Spleen (tissue), 7 donors: ENCODE measurements around the gene HMX3.

Source experiments
- CTCF ChIP-seq, 11 experiments: fragments of 200-600 bp in 7 of 11; fragments of 450-650 bp in 4 of 11; sonication (generic) in 4 of 11; IDR thresholded peaks in 8 of 11; conservative IDR thresholded peaks in 3 of 11; 1 replicate in 7 of 11; 2 replicates in 4 of 11; pipeline versions ENCODE4 v1.4.0 to v1.8.0; 2016 to 2021; ENCODE audit warnings: antibody characterized with exemption in 11 of 11, inconsistent platforms in 4 of 11, mild to moderate bottlenecking in 1 of 11
- POLR2A ChIP-seq, 3 donors: fragments of 450-650 bp; IDR thresholded peaks; one replicate each; pipeline ENCODE4 v1.5.1; 2017; ENCODE audit warnings: antibody characterized with exemption in 3 of 3, mild to moderate bottlenecking in 1 of 3
- POLR2AphosphoS5 ChIP-seq, 3 donors: sonication (generic); formaldehyde crosslinking; IDR thresholded peaks; one replicate each; pipeline ENCODE4 v1.5.1; 2017; ENCODE audit warnings: antibody characterized with exemption in 3 of 3
- donor health status: DM: no; HTN: no; CAD: no; lungs with moderate emphysema.
- donor health status: DM: no; HTN: no; CAD: no.
- donor health status: DM: no; HTN: no; CAD: no.

GRCh38 chr10:123150271-123150985 is 14.7 kb downstream of the HMX3 start:
- TF ChIP-seq CTCF (IDR thresholded peaks at IDR 0.05 in 8 of 11, conservative IDR thresholded peaks at IDR 0.05 in 3 of 11) (no peak), POLR2A (IDR thresholded peaks at IDR 0.05) (no peak), POLR2AphosphoS5 (IDR thresholded peaks at IDR 0.05) (no peak)
